Parathyroid adenoma (tissue), 2 donors: ENCODE results near the gene FALEC.
A peak's percentile ranks its signal among the peaks of the same experiment; 100 is the strongest.

ENCODE experiments used
- H2AFZ ChIP-seq: fragments of 300-600 bp; sonication (generic); one replicate; pipeline ENCODE4 v1.7.0; 2017; ENCODE audit warnings: antibody characterized with exemption, mild to moderate bottlenecking
- H3K27ac ChIP-seq: fragments of 300-600 bp; sonication (generic); one replicate; pipeline ENCODE4 v1.7.0; 2017
- H3K27me3 ChIP-seq: fragments of 300-600 bp; sonication (generic); one replicate; pipeline ENCODE4 v1.7.0; 2017; ENCODE audit warnings: low read length; ENCODE audit not compliant: control insufficient read depth, insufficient read depth
- H3K36me3 ChIP-seq: fragments of 300-600 bp; sonication (generic); one replicate; pipeline ENCODE4 v1.7.0; 2017; ENCODE audit warnings: low read length; ENCODE audit not compliant: control insufficient read depth, insufficient read depth
- H3K4me1 ChIP-seq: fragments of 300-600 bp; sonication (generic); one replicate; pipeline ENCODE4 v1.7.0; 2017; ENCODE audit warnings: control low read depth
- H3K4me2 ChIP-seq: fragments of 300-600 bp; sonication (generic); one replicate; pipeline ENCODE4 v1.7.0; 2017; ENCODE audit warnings: low read length
- H3K4me3 ChIP-seq: fragments of 300-600 bp; sonication (generic); one replicate; pipeline ENCODE4 v1.7.0; 2017; ENCODE audit warnings: low read depth, low read length
- H3K79me2 ChIP-seq: fragments of 300-600 bp; sonication (generic); one replicate; pipeline ENCODE4 v1.7.0; 2017; ENCODE audit warnings: control low read depth
- H3K9ac ChIP-seq: fragments of 300-600 bp; sonication (generic); one replicate; pipeline ENCODE4 v1.7.0; 2017; ENCODE audit warnings: mild to moderate bottlenecking
- H3K9me3 ChIP-seq: fragments of 300-600 bp; sonication (generic); one replicate; pipeline ENCODE4 v1.7.0; 2017; ENCODE audit warnings: low read length; ENCODE audit not compliant: control insufficient read depth
- CTCF ChIP-seq: fragments of 300-600 bp; sonication (generic); IDR thresholded peaks from one replicate; pipeline ENCODE4 v1.7.0; 2017; ENCODE audit warnings: antibody characterized with exemption, mild to moderate bottlenecking
- donor health status: primary hyperparathyroidism.

Gene FALEC

GRCh38 chr1:150479370-150479769 is 36.2 kb upstream of the FALEC start:
- Histone ChIP-seq H3K9me3 (no peaks in the 10 kb centered on the region), H3K27ac (no peak overlapping the region), H3K79me2 (no peaks in the 10 kb centered on the region), H3K4me2 (no peak overlapping the region), H3K4me1 (no peaks in the 10 kb centered on the region), H3K36me3 (no peaks in the 10 kb centered on the region), H3K27me3 (no peaks in the 10 kb centered on the region), H2AFZ (no peak overlapping the region), H3K9ac (no peak overlapping the region), H3K4me3 (no peak overlapping the region)
- no peak for TF ChIP-seq CTCF

GRCh38 chr1:150479927-150480352 is 35.6 kb upstream of the FALEC start:
- no peaks in the 10 kb centered on the region for H3K36me3 ChIP-seq
- H2AFZ ChIP-seq = no peak overlapping the region
- TF ChIP-seq CTCF = no peak
- H3K4me1 ChIP-seq = no peaks in the 10 kb centered on the region
- no peaks in the 10 kb centered on the region for H3K79me2 ChIP-seq
- H3K27me3 ChIP-seq = no peaks in the 10 kb centered on the region
- no peak overlapping the region for H3K9ac ChIP-seq
- no peak overlapping the region for H3K4me2 ChIP-seq
- no peaks in the 10 kb centered on the region for H3K9me3 ChIP-seq
- no peak overlapping the region for H3K4me3 ChIP-seq
- no peak overlapping the region for H3K27ac ChIP-seq

GRCh38 chr1:150484431-150484830 is 31.1 kb upstream of the FALEC start:
- H3K79me2 ChIP-seq = no peaks in the 10 kb centered on the region
- no peak overlapping the region for H3K4me3 ChIP-seq
- H3K27ac ChIP-seq = no peak overlapping the region
- no peak for TF ChIP-seq CTCF
- no peaks in the 10 kb centered on the region for H3K4me1 ChIP-seq
- no peaks in the 10 kb centered on the region for H3K36me3 ChIP-seq
- H3K4me2 ChIP-seq = no peak overlapping the region
- no peaks in the 10 kb centered on the region for H3K27me3 ChIP-seq
- H2AFZ ChIP-seq = no peak overlapping the region
- no peak overlapping the region for H3K9ac ChIP-seq
- no peaks in the 10 kb centered on the region for H3K9me3 ChIP-seq

- no peak for TF ChIP-seq CTCF
- H2AFZ ChIP-seq = peak overlapping the region; percentile 53
- H3K4me1 ChIP-seq = no peaks in the 10 kb centered on the region
- H3K27ac ChIP-seq = no peak overlapping the region
- no peaks in the 10 kb centered on the region for H3K36me3 ChIP-seq
- no peak overlapping the region for H3K9ac ChIP-seq
- H3K4me2 ChIP-seq = no peak overlapping the region
- no peak overlapping the region for H3K4me3 ChIP-seq
- no peaks in the 10 kb centered on the region for H3K79me2 ChIP-seq
- H3K9me3 ChIP-seq = no peaks in the 10 kb centered on the region
- no peaks in the 10 kb centered on the region for H3K27me3 ChIP-seq
Measured at GRCh38 chr1:150484861-150485260, 30.7 kb upstream of the FALEC start.

GRCh38 chr1:150486966-150487762 is 28.4 kb upstream of the FALEC start, which contains the start of gene TARS2:
Gene TARS2, plus strand, starts transcription at chr1:150487419. Its CDS starts 32 bp downstream, at chr1:150487451.
- no peak for TF ChIP-seq CTCF
- H2AFZ ChIP-seq = peak within 1 kb of the TSS; percentile 86
- H3K27ac ChIP-seq = no peak within 1 kb of the TSS
- no peaks in the 10 kb centered on the region for H3K36me3 ChIP-seq
- no peaks in the 10 kb centered on the region for H3K4me1 ChIP-seq
- H3K4me3 ChIP-seq = peak within 1 kb of the TSS; percentile 95
- H3K79me2 ChIP-seq = no peaks in the 10 kb centered on the region
- no peaks in the 10 kb centered on the region for H3K9me3 ChIP-seq
- H3K9ac ChIP-seq = no peak within 1 kb of the TSS
- no peaks in the 10 kb centered on the region for H3K27me3 ChIP-seq
- H3K4me2 ChIP-seq = peak within 1 kb of the TSS; percentile 82
